Measurements from ENCODE around the gene PRMT9.

PRMT9 gene

DNA sequence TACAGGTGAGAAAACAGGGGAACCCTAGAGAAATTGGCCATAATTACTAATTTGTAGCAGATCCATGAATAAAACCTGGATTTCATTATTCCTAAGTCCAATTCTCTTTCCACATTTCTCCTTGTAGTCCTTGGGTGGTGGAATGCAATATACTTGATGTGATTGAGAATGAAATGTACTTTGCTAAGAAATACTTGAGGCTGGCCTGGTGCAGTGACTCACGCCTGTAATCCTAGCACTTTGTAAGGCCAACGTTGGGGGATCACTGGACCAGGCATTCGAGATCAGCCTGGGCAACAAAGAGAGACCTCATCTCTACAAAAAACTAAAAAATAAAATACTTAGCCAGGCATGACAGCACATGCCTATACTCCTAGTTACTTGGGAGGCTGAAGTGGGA, 50.9 kb downstream of the PRMT9 start:
- no peak for TF ChIP-seq RAD21 (IDR thresholded peaks at IDR 0.05; ENCODE audit: low read depth)
- TF ChIP-seq, protein P1, sequence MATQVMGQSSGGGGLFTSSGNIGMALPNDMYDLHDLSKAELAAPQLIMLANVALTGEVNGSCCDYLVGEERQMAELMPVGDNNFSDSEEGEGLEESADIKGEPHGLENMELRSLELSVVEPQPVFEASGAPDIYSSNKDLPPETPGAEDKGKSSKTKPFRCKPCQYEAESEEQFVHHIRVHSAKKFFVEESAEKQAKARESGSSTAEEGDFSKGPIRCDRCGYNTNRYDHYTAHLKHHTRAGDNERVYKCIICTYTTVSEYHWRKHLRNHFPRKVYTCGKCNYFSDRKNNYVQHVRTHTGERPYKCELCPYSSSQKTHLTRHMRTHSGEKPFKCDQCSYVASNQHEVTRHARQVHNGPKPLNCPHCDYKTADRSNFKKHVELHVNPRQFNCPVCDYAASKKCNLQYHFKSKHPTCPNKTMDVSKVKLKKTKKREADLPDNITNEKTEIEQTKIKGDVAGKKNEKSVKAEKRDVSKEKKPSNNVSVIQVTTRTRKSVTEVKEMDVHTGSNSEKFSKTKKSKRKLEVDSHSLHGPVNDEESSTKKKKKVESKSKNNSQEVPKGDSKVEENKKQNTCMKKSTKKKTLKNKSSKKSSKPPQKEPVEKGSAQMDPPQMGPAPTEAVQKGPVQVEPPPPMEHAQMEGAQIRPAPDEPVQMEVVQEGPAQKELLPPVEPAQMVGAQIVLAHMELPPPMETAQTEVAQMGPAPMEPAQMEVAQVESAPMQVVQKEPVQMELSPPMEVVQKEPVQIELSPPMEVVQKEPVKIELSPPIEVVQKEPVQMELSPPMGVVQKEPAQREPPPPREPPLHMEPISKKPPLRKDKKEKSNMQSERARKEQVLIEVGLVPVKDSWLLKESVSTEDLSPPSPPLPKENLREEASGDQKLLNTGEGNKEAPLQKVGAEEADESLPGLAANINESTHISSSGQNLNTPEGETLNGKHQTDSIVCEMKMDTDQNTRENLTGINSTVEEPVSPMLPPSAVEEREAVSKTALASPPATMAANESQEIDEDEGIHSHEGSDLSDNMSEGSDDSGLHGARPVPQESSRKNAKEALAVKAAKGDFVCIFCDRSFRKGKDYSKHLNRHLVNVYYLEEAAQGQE (IDR thresholded peaks at IDR 0.05; ENCODE audit: low read depth): no peak
- TF ChIP-seq TAF1 (IDR thresholded peaks at IDR 0.05; ENCODE audit: low read depth): no peak
- TF ChIP-seq TEAD4 (IDR thresholded peaks at IDR 0.05): no peak
- no peak for TF ChIP-seq CEBPB (IDR thresholded peaks at IDR 0.05)
- TF ChIP-seq EGR1 (IDR thresholded peaks at IDR 0.05): no peak
- TF ChIP-seq CREB1 (IDR thresholded peaks at IDR 0.05; ENCODE audit: low read depth): no peak
- TF ChIP-seq, protein P2, sequence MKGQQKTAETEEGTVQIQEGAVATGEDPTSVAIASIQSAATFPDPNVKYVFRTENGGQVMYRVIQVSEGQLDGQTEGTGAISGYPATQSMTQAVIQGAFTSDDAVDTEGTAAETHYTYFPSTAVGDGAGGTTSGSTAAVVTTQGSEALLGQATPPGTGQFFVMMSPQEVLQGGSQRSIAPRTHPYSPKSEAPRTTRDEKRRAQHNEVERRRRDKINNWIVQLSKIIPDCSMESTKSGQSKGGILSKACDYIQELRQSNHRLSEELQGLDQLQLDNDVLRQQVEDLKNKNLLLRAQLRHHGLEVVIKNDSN (IDR thresholded peaks at IDR 0.05): no peak
- TF ChIP-seq ZBTB7A (IDR thresholded peaks at IDR 0.05; ENCODE audit: low read depth): no peak
- TF ChIP-seq, protein P3, sequence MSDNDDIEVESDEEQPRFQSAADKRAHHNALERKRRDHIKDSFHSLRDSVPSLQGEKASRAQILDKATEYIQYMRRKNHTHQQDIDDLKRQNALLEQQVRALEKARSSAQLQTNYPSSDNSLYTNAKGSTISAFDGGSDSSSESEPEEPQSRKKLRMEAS (IDR thresholded peaks at IDR 0.05): no peak
- no peak for TF ChIP-seq EP300 (IDR thresholded peaks at IDR 0.05; ENCODE audit: borderline replicate concordance)
- TF ChIP-seq TCF12 (IDR thresholded peaks at IDR 0.05; ENCODE audit: low read depth): no peak
- TF ChIP-seq YY1 (IDR thresholded peaks at IDR 0.05; ENCODE audit: low read depth): no peak
- TF ChIP-seq NFIC (IDR thresholded peaks at IDR 0.05): no peak
- no peak for TF ChIP-seq FOXM1 (IDR thresholded peaks at IDR 0.05; ENCODE audit: borderline replicate concordance, low read depth)

DNA sequence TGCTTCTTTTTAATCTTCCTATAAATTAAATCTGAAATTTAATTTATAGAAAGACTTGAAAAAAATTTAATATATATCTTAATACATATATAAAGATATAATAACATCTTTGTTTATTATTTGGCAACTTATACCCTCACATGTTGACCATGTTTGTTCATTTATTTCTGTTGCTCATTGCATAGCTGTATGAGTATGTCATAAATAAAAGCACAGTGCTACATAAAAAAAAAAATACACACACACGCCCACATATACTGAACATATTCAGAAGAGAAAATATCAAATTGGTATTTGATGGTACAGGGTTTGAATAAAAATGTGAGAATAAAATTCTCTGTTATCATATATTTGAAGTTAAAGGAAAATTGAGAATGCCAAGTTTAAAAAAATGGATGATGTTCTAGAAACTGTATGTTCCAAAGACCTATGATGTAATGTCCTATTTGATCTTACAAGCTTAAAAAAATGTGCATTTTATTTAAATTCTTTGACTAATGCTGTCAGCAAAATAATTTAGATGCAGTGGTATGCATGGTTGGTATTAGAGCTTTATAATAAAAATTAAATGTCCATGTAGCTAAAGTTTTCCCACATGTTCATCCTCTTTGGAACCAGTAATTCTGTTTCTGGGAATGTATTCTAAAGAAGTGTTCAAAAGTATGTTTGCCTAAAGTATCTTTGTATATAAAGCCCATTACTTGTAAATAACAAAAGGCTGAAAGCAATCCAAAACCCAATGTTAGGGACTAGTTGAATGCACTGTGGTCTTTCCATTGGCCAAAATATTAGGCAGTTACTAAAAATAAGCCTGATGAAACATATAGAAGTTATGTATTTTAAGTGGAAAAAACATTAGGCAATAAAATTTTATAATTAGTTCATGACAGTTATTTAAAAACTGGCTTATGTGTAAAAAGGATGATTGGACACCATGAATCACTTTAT, 53.9 kb downstream of the PRMT9 start:
- TF ChIP-seq, protein P3 (IDR thresholded peaks at IDR 0.05): no peak
- TF ChIP-seq EP300 (IDR thresholded peaks at IDR 0.05; ENCODE audit: borderline replicate concordance): no peak
- TF ChIP-seq YY1 (IDR thresholded peaks at IDR 0.05; ENCODE audit: low read depth): no peak
- no peak for TF ChIP-seq NFIC (IDR thresholded peaks at IDR 0.05)
- TF ChIP-seq, protein P1 (IDR thresholded peaks at IDR 0.05; ENCODE audit: low read depth): no peak
- no peak for TF ChIP-seq EGR1 (IDR thresholded peaks at IDR 0.05)
- TF ChIP-seq ZBTB7A (IDR thresholded peaks at IDR 0.05; ENCODE audit: low read depth): no peak
- TF ChIP-seq, protein P2 (IDR thresholded peaks at IDR 0.05): no peak
- no peak for TF ChIP-seq TCF12 (IDR thresholded peaks at IDR 0.05; ENCODE audit: low read depth)

DNA sequence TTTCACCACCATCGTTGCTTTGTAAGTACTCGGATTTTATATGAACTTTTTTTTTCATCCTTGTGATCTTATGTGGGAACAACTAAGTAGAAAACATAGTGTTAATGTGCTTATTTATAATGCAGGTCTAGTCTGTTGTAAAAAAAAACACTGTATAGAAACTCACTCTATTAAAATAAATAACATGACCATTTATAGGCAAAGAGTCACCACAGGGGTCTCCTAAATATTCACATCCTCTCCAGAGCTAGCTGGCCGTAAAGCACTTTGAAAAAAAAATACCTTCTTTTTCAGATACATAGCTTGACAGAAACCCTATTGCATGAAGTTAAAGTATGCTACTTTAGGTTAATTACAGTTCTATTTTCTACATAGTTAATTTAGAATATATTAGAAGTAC, 55.5 kb downstream of the PRMT9 start:
- no peak for TF ChIP-seq TAF1 (IDR thresholded peaks at IDR 0.05; ENCODE audit: low read depth)

DNA sequence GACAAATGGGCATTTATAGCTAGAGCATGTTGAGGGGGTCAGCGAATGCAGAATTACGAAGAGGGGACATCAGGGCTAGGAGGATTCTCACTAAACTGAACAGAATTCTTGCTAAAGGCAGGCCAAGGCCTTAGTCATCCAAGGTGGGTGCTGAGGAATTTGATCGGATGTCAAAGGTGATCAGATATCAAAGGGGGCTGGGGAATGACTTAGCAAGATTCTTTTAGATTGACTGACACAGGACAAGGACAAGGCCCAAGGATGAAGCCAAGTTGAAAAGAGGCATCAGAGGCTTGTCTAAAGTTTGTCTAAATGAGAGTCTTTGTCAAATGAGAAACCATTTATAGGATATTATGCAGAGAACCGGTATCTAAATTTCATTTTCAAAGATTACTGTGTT, 57.1 kb downstream of the PRMT9 start:
- TF ChIP-seq EP300 (IDR thresholded peaks at IDR 0.05; ENCODE audit: borderline replicate concordance) (no peak), CREB1 (IDR thresholded peaks at IDR 0.05; ENCODE audit: low read depth) (no peak), RAD21 (IDR thresholded peaks at IDR 0.05; ENCODE audit: low read depth) (no peak), CEBPB (IDR thresholded peaks at IDR 0.05) (no peak), TCF12 (IDR thresholded peaks at IDR 0.05; ENCODE audit: low read depth) (no peak), TEAD4 (IDR thresholded peaks at IDR 0.05) (no peak), TAF1 (IDR thresholded peaks at IDR 0.05; ENCODE audit: low read depth) (no peak)
- TF ChIP-seq, protein P1 (IDR thresholded peaks at IDR 0.05; ENCODE audit: low read depth): no peak

All from Ishikawa (cell line).